Nephron progenitor cell (in vitro differentiated cells): ENCODE measurements around the gene LHPP.

Source experiments
- DNase-seq: peaks from one replicate; pipeline ENCODE4 v3.0.0; 2021
- H3K27ac Mint-ChIP-seq: 2 replicates; pipeline ENCODE4 v1.8.0; 2021; ENCODE audit warnings: mild to moderate bottlenecking, moderate library complexity, mixed read lengths
- H3K27me3 Mint-ChIP-seq: 2 replicates; pipeline ENCODE4 v1.8.0; 2021; ENCODE audit warnings: mild to moderate bottlenecking, low read depth, mixed read lengths; ENCODE audit not compliant: poor library complexity
- H3K36me3 Mint-ChIP-seq: 2 replicates; pipeline ENCODE4 v1.8.0; 2021; ENCODE audit warnings: low read depth, mixed read lengths
- H3K4me1 Mint-ChIP-seq: 2 replicates; pipeline ENCODE4 v1.8.0; 2021; ENCODE audit warnings: mixed read lengths
- H3K4me3 Mint-ChIP-seq: 2 replicates; pipeline ENCODE4 v1.8.0; 2021; ENCODE audit warnings: mild to moderate bottlenecking, moderate library complexity, mixed read lengths
- H3K9me3 Mint-ChIP-seq: 2 replicates; pipeline ENCODE4 v1.8.0; 2021; ENCODE audit warnings: mild to moderate bottlenecking, moderate library complexity, mixed read lengths
- CTCF ChIP-seq: fragments of 200-600 bp; sonication (generic); IDR thresholded peaks from 2 replicates; pipeline ENCODE4 v1.5.0; 2021; ENCODE audit warnings: antibody characterized with exemption

LHPP gene

GRCh38 chr10:124492266-124492665, 30.6 kb downstream of the LHPP start:
- TF ChIP-seq CTCF = no peak
- no peak overlapping the region for H3K4me3 Mint-ChIP-seq

GRCh38 chr10:124493214-124493882, 31.7 kb downstream of the LHPP start:
- Mint-ChIP-seq H3K27me3 (peaks cover 4% of the 10 kb centered on the region), H3K9me3 (no peaks in the 10 kb centered on the region), H3K4me3 (peak overlapping the region; percentile 44), H3K4me1 (peaks cover 48% of the 10 kb centered on the region), H3K27ac (peak overlapping the region; percentile 78), H3K36me3 (peaks cover 24% of the 10 kb centered on the region)
- DNase-seq = no peak
- TF ChIP-seq CTCF = no peak

More at GRCh38 chr10:124492266-124492665, 30.6 kb downstream of the LHPP start:
- H3K9me3 Mint-ChIP-seq = peaks cover 7% of the 10 kb centered on the region
- DNase-seq = no peak
- H3K27ac Mint-ChIP-seq = no peak overlapping the region
- H3K27me3 Mint-ChIP-seq = peaks cover 4% of the 10 kb centered on the region
- peaks cover 35% of the 10 kb centered on the region for H3K36me3 Mint-ChIP-seq
- H3K4me1 Mint-ChIP-seq = peaks cover 37% of the 10 kb centered on the region

- H3K4me3 Mint-ChIP-seq = no peak overlapping the region
- peaks cover 4% of the 10 kb centered on the region for H3K27me3 Mint-ChIP-seq
- no peak overlapping the region for H3K27ac Mint-ChIP-seq
- DNase-seq = no peak
- peaks cover 21% of the 10 kb centered on the region for H3K36me3 Mint-ChIP-seq
- peaks cover 49% of the 10 kb centered on the region for H3K4me1 Mint-ChIP-seq
- H3K9me3 Mint-ChIP-seq = no peaks in the 10 kb centered on the region
- no peak for TF ChIP-seq CTCF
Observed at GRCh38 chr10:124494046-124494807, 32.6 kb downstream of the LHPP start.

GRCh38 chr10:124495162-124495561, 33.5 kb downstream of the LHPP start:
- H3K9me3 Mint-ChIP-seq = no peaks in the 10 kb centered on the region
- H3K4me1 Mint-ChIP-seq = peaks cover 49% of the 10 kb centered on the region

GRCh38 chr10:124495725-124496124, 34.1 kb downstream of the LHPP start:
- no peak for TF ChIP-seq CTCF
- H3K27me3 Mint-ChIP-seq = peaks cover 4% of the 10 kb centered on the region
- no peak for DNase-seq
- H3K9me3 Mint-ChIP-seq = peaks cover 4% of the 10 kb centered on the region
- H3K4me3 Mint-ChIP-seq = no peak overlapping the region
- H3K36me3 Mint-ChIP-seq = peaks cover 22% of the 10 kb centered on the region
- peaks cover 49% of the 10 kb centered on the region for H3K4me1 Mint-ChIP-seq
- H3K27ac Mint-ChIP-seq = no peak overlapping the region

More at GRCh38 chr10:124495162-124495561, 33.5 kb downstream of the LHPP start:
- DNase-seq = no peak
- H3K27me3 Mint-ChIP-seq = peaks cover 4% of the 10 kb centered on the region
- no peak for TF ChIP-seq CTCF
- no peak overlapping the region for H3K27ac Mint-ChIP-seq
- no peak overlapping the region for H3K4me3 Mint-ChIP-seq
- peaks cover 22% of the 10 kb centered on the region for H3K36me3 Mint-ChIP-seq
